GM21723 (cell line): ENCODE results near the gene ADAMTS16.
"Not testable (repeated sequence)": the region's sequence is repeated elsewhere in the genome, so short reads cannot be mapped to it uniquely, and the experiment has no call there.

Source experiments
- ATAC-seq: cut with Tn5 transposase; IDR thresholded peaks from one replicate; pipeline ENCODE4 v1.9.1; 2021; ENCODE audit warnings: mild to moderate bottlenecking, moderate library complexity; ENCODE audit not compliant: unreplicated experiment

The ADAMTS16 gene

DNA sequence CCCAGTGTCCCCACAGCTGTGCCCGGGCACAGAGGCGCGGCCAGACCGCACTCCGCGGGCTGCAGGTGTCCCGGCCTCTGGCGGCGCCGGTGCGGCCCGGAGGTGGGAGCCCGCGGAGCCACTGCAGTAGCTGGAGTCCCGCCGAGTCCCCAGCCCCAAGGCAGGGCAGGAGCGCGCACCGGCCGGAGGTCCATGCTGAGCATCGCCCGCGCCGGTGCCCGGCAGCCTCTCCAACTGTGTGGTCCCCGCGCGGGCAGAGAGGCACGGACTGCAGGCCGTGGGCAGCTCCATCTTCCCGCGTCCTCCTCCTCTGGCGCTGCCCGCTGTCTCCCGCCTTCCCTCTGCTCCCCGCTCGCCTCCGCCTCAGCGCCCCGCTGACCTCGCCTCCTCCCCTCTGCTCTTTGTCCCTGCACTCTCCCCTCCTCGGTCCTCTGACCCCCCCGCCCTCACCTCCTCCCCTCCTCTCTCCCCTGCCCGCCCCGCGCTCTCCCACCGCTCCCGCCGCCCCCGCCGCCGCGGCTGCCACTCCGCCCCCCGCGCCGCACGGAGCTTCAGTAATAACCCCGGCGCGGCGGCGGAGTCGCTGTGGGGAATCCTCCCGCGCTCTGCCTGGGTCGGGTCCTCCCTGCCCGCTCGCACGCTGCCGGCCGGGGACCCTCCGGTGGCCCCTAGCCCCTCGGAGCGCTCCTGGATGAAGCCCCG lies at the start of gene ADAMTS16:
Gene ADAMTS16, plus strand, starts transcription at position 554 of the 702 bp plus-strand sequence. Its CDS starts 138 bp downstream, at position 692.
- ATAC-seq: no peak

- no peak for ATAC-seq
These were observed 48.0 kb upstream of the ADAMTS16 start for GRCh38 chr5:5092149-5092548.

GRCh38 chr5:5100635-5101034 lies 39.5 kb upstream of the ADAMTS16 start:
- ATAC-seq: no peak

- ATAC-seq: no peak
These were observed 38.5 kb upstream of the ADAMTS16 start for GRCh38 chr5:5101676-5102075.

DNA sequence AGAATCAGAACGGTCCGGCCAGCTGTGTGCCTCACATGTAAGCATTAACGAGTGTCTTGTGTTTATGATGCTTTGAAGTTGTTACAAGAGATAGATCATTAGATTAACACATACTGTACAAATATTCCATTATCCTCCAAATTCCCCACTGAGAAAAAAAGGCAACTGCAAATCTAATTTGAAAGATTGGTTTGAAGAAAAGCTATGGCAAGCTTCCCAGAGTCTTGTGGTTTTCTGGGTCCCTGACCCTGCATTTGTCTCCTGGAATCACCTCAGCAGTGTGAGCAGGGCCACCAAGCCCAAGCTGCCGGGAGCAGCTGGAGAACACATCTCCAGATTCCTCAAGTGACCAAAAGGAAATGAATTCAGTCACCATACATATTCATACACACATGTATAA lies 36.9 kb upstream of the ADAMTS16 start:
- no peak for ATAC-seq

- no peak for ATAC-seq
These were observed 35.6 kb upstream of the ADAMTS16 start for GRCh38 chr5:5104550-5104949.

DNA sequence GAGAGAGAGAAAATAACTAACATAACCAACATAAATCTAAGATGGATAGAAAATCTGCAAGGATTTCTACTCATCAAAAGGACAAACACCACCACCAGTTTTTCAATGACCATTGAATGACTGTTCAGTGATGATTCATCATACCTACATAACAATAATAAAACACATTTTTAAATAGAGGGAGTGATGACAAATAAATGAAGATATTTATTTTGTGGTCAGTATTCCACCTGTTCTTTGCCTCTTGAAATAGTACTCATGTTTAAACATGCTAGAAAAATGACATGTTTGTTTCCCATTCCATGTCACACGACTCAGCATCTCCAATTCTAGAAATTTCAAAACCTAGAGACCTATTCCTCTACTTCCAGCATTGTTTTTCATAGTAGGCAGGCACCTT lies 34.6 kb upstream of the ADAMTS16 start:
- no peak for ATAC-seq

GRCh38 chr5:5116956-5117355 lies 23.2 kb upstream of the ADAMTS16 start:
- peak; percentile 75 for ATAC-seq

DNA sequence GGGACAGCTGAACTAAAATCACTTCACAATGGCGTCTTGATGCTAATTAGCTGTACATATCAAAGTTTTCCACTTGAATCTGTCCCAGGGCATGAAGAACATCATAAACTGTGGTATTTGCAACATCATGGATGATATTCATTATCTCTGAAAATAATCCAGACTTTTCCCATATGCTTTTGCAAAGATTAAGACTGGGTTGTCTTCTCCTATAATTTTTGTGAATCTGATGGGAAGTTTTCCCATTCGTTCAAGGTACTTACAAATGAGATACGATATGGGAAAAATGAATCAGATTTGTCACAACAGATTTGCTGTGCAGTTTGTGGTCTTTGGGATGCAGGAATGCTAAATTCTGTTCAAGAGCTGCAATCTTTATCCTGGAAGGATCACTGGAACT lies 17.4 kb upstream of the ADAMTS16 start:
- ATAC-seq: no peak

DNA sequence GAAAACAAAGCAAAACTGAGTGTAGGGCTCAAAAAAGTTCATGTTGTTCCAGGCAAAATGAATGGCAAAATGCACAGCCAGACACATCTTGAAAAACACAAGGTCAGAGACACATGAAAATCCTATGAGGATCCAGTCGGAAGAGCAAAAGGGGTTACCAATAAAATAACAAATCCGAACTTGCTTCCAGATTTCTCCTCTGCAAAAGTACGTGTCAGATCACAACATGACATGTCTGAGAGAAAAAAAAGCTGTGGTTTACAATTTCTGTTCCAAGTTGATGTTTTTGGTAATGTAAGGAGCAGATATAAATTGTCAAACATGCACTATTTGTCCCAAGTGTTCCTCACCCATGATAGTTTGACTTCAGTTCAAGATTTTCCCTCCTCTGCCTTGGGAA lies 15.9 kb upstream of the ADAMTS16 start:
- ATAC-seq: no peak

- ATAC-seq: no peak
These were observed 13.7 kb upstream of the ADAMTS16 start for GRCh38 chr5:5126444-5126843.

GRCh38 chr5:5128766-5129165 lies 11.4 kb upstream of the ADAMTS16 start:
- ATAC-seq: no peak

GRCh38 chr5:5132234-5132633 lies 7.9 kb upstream of the ADAMTS16 start:
- ATAC-seq: no peak

- no peak for ATAC-seq
These were observed 7.3 kb upstream of the ADAMTS16 start for GRCh38 chr5:5132693-5133295.

- ATAC-seq: no peak
These were observed 6.0 kb upstream of the ADAMTS16 start for GRCh38 chr5:5134107-5134506.

- ATAC-seq: no peak
These were observed 4.0 kb upstream of the ADAMTS16 start for GRCh38 chr5:5135957-5136676.

GRCh38 chr5:5137851-5138250 lies 2.3 kb upstream of the ADAMTS16 start:
- ATAC-seq: not testable (repeated sequence)

DNA sequence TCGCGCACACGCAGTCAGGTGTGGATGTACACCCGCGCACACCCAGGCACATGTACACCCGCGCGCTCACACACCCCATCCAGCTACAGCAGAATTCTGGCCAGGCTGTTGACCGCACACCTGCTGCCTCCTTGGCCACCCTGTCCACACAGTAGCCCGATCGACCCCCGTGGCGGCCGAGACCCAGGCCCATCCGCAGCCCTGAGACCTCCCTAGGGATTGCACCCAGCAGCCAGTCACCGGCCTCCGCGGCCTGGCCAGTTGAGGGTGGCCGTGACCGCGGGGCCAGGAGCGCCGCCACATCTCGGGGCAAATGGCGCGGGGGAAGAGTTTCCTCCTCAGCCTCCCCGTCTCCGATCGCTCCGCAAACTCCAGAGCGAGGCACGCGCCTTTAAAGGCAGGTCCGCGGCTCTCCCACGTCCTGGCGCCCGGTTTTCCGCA lies 774 bp upstream of the ADAMTS16 start:
- ATAC-seq: no peak

- ATAC-seq: no peak
These were observed 579 bp downstream of the ADAMTS16 start for GRCh38 chr5:5140479-5141338.

DNA sequence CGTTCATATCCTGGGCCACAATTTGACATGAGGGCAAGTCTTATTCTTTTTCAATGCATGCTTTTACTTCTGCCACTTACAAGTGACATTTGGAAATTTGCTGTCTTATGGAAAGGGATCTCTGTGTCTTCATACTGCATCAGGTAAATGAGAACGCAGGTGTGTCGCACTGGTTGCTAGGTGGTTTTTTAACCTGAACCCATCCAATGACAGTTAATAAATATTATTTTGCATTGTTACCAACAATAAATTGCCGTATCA lies 1.1 kb downstream of the ADAMTS16 start:
- ATAC-seq: no peak
